Fibroblast of villous mesenchyme (primary cell): ENCODE results near the gene LRP10. TPM values are rescaled to one million over a fixed set of nuclear protein-coding genes. Genes with fewer than 3 reads are reported as not detected.
"Not testable (repeated sequence)": the region's sequence is repeated elsewhere in the genome, so short reads cannot be mapped to it uniquely, and the experiment has no call there.

Experiments
- DNase-seq: peaks from one replicate; pipeline ENCODE4 v3.0.0-alpha.2; 2010; ENCODE audit warnings: low read depth
- H3K4me3 ChIP-seq: 2 replicates; pipeline ENCODE4 v1.5.1; 2011; ENCODE audit warnings: low read depth, mild to moderate bottlenecking, low read length
- CTCF ChIP-seq: IDR thresholded peaks from 2 replicates; pipeline ENCODE4 v1.5.1; 2012; ENCODE audit warnings: low read depth, mild to moderate bottlenecking, low read length; ENCODE audit not compliant: insufficient read depth
- total RNA-seq: library from RNA; depleted of rRNA; stranded (reverse); fragments of >200 nt; gene quantifications from 2 replicates; pipeline ENCODE4 v1.2.3, GENCODE V29; 2012

Gene LRP10
- total RNA-seq, 1 donor, result 104 TPM

GRCh38 chr14:22850944-22851764 is 20.4 kb upstream of the LRP10 start:
- TF ChIP-seq CTCF, result no peak
- peak; percentile 90 for DNase-seq
- no peak overlapping the region for H3K4me3 ChIP-seq

- H3K4me3 ChIP-seq, DNase-seq: not testable (repeated sequence)
Measured at GRCh38 chr14:22852178-22852577, 19.4 kb upstream of the LRP10 start.

- no peak for TF ChIP-seq CTCF
- no peak overlapping the region for H3K4me3 ChIP-seq
- DNase-seq, result no peak
Measured at GRCh38 chr14:22852599-22852939, 19.0 kb upstream of the LRP10 start.

GRCh38 chr14:22852940-22853767 is 18.4 kb upstream of the LRP10 start:
- peak; percentile 87 for DNase-seq
- TF ChIP-seq CTCF, result peak; percentile 90
- H3K4me3 ChIP-seq, result peak overlapping the region; percentile 64

GRCh38 chr14:22854296-22854695 is 17.2 kb upstream of the LRP10 start:
- H3K4me3 ChIP-seq, DNase-seq: not testable (repeated sequence)

GRCh38 chr14:22854963-22855724 is 16.4 kb upstream of the LRP10 start:
- no peak for DNase-seq
- TF ChIP-seq CTCF, result no peak
- no peak overlapping the region for H3K4me3 ChIP-seq

- no peak for TF ChIP-seq CTCF
- no peak overlapping the region for H3K4me3 ChIP-seq
- DNase-seq, result no peak
Measured at GRCh38 chr14:22856428-22856827, 15.1 kb upstream of the LRP10 start.

GRCh38 chr14:22860377-22860776 is 11.2 kb upstream of the LRP10 start:
- not testable (repeated sequence) for DNase-seq, H3K4me3 ChIP-seq
